Liver (tissue), 3 donors: ENCODE measurements around the gene KIF4A.

Experiments
- EGR1 ChIP-seq, 2 donors: IDR thresholded peaks; 2 replicates each; pipeline ENCODE4 v1.6.1; 2016 to 2018; ENCODE audit warnings: antibody characterized with exemption in 2 of 2, low read depth in 2 of 2
- GABPA ChIP-seq, 2 donors: IDR thresholded peaks in 1 of 2; conservative IDR thresholded peaks in 1 of 2; 2 replicates each; pipeline ENCODE4 v1.6.1; 2016; ENCODE audit warnings: antibody characterized with exemption in 2 of 2, mild to moderate bottlenecking in 1 of 2, moderate library complexity in 1 of 2
- HNF4G ChIP-seq: IDR thresholded peaks from 2 replicates; pipeline ENCODE4 v1.6.1; 2016; ENCODE audit warnings: antibody characterized with exemption
- MAX ChIP-seq: IDR thresholded peaks from 2 replicates; pipeline ENCODE4 v1.6.1; 2016; ENCODE audit warnings: antibody characterized with exemption
- RAD21 ChIP-seq, 2 donors: IDR thresholded peaks; 2 replicates each; pipeline ENCODE4 v1.6.1; 2016; ENCODE audit warnings: antibody characterized with exemption in 2 of 2, mild to moderate bottlenecking in 2 of 2
- REST ChIP-seq: IDR thresholded peaks from 2 replicates; pipeline ENCODE4 v1.6.1; 2016; ENCODE audit warnings: antibody characterized with exemption, mild to moderate bottlenecking
- SP1 ChIP-seq: IDR thresholded peaks from 2 replicates; pipeline ENCODE4 v1.6.1; 2018; ENCODE audit warnings: antibody characterized with exemption, mild to moderate bottlenecking
- TAF1 ChIP-seq: conservative IDR thresholded peaks from 2 replicates; pipeline ENCODE4 v1.6.1; 2016; ENCODE audit warnings: antibody characterized with exemption, mild to moderate bottlenecking
- YY1 ChIP-seq: IDR thresholded peaks from 2 replicates; pipeline ENCODE4 v1.6.1; 2016; ENCODE audit warnings: antibody characterized with exemption, mild to moderate bottlenecking
- ZBTB33 ChIP-seq: IDR thresholded peaks from 2 replicates; pipeline ENCODE4 v1.6.1; 2016; ENCODE audit warnings: antibody characterized with exemption
- TF ChIP-seq, protein P1 (sequence below): fragments of 150-350 bp; IDR thresholded peaks from 2 replicates; pipeline ENCODE4 v1.5.1; 2017; ENCODE audit warnings: improper control_type of control experiment, low read depth, low read length; ENCODE audit not compliant: missing input control
- TF ChIP-seq, protein P2 (sequence below): IDR thresholded peaks from 2 replicates; pipeline ENCODE4 v1.6.1; 2016; ENCODE audit warnings: antibody characterized with exemption
- donor health status: healthy.
- donor health status: healthy.

- no peak for TF ChIP-seq GABPA (IDR thresholded peaks at IDR 0.05 in 1 of 2, conservative IDR thresholded peaks at IDR 0.05 in 1 of 2)
- TF ChIP-seq SP1: no peak
- TF ChIP-seq, protein P1, sequence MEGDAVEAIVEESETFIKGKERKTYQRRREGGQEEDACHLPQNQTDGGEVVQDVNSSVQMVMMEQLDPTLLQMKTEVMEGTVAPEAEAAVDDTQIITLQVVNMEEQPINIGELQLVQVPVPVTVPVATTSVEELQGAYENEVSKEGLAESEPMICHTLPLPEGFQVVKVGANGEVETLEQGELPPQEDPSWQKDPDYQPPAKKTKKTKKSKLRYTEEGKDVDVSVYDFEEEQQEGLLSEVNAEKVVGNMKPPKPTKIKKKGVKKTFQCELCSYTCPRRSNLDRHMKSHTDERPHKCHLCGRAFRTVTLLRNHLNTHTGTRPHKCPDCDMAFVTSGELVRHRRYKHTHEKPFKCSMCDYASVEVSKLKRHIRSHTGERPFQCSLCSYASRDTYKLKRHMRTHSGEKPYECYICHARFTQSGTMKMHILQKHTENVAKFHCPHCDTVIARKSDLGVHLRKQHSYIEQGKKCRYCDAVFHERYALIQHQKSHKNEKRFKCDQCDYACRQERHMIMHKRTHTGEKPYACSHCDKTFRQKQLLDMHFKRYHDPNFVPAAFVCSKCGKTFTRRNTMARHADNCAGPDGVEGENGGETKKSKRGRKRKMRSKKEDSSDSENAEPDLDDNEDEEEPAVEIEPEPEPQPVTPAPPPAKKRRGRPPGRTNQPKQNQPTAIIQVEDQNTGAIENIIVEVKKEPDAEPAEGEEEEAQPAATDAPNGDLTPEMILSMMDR: no peak
- no peak for TF ChIP-seq RAD21 (IDR thresholded peaks at IDR 0.05)
- no peak for TF ChIP-seq TAF1
- TF ChIP-seq, protein P2, sequence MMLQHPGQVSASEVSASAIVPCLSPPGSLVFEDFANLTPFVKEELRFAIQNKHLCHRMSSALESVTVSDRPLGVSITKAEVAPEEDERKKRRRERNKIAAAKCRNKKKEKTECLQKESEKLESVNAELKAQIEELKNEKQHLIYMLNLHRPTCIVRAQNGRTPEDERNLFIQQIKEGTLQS: no peak
- TF ChIP-seq EGR1 (IDR thresholded peaks at IDR 0.05; ENCODE audit: low read depth in 2 of 2): no peak
- no peak for TF ChIP-seq MAX
- no peak for TF ChIP-seq HNF4G
- no peak for TF ChIP-seq ZBTB33
- TF ChIP-seq REST: no peak
- no peak for TF ChIP-seq YY1
These were observed 159.6 kb downstream of the KIF4A start for GRCh38 chrX:70449457-70449966.
